ENCODE results near the gene PFDN6.

DNA sequence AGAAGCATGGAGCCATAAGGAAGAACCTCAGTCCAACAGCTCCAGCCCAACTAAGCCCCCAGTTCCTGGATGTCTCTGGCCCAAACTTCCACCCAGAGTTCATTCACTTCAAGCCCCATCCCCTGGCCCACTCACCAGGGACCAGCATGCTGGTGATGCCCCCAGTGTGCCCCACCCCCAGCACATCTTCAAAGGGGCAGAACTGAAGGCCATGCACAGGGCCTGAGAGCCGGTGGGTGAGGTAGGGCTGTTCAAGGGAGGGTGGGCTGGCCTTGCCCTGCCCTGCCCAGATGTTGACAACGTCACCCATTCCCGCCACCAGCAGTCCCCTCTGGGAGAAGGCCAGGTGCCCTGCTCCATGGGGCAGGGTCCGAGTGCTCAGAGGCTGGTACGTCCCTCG is 8.9 kb upstream of the PFDN6 start:
- TF ChIP-seq, protein P1, sequence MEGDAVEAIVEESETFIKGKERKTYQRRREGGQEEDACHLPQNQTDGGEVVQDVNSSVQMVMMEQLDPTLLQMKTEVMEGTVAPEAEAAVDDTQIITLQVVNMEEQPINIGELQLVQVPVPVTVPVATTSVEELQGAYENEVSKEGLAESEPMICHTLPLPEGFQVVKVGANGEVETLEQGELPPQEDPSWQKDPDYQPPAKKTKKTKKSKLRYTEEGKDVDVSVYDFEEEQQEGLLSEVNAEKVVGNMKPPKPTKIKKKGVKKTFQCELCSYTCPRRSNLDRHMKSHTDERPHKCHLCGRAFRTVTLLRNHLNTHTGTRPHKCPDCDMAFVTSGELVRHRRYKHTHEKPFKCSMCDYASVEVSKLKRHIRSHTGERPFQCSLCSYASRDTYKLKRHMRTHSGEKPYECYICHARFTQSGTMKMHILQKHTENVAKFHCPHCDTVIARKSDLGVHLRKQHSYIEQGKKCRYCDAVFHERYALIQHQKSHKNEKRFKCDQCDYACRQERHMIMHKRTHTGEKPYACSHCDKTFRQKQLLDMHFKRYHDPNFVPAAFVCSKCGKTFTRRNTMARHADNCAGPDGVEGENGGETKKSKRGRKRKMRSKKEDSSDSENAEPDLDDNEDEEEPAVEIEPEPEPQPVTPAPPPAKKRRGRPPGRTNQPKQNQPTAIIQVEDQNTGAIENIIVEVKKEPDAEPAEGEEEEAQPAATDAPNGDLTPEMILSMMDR (IDR thresholded peaks at IDR 0.05): no peak
- TF ChIP-seq POLR2AphosphoS5 (IDR thresholded peaks at IDR 0.05; ENCODE audit: low read depth, low read length) (no peak), REST (IDR thresholded peaks at IDR 0.05; ENCODE audit: insufficient read depth in 1 of 2, low read depth in 2 of 2, low read length in 1 of 2) (no peak), SIN3A (IDR thresholded peaks at IDR 0.05; ENCODE audit: borderline replicate concordance, insufficient read depth, low read depth, low read length) (no peak)

Data from Panc1 (cell line).